Adrenal gland (tissue), 12 donors: ENCODE data around the gene LBH. TPM values are rescaled to one million over a fixed set of nuclear protein-coding genes. Genes with fewer than 3 reads are reported as not detected.

Experiments used
- DNase-seq, 7 donors: peaks; one replicate each; pipeline ENCODE4 v3.0.0-alpha.2; 2019 to 2020
- H3K27ac ChIP-seq, 5 donors: fragments of 200-600 bp; sonication (generic) in 4 of 5; 1 replicate in 3 of 5; 2 replicates in 2 of 5; pipeline versions ENCODE4 v1.5.1 to v1.8.0; 2016 to 2020; ENCODE audit warnings: mild to moderate bottlenecking in 1 of 5
- H3K27me3 ChIP-seq: fragments of 200-600 bp; 2 replicates; pipeline ENCODE4 v1.8.0; 2021
- H3K36me3 ChIP-seq, 2 donors: fragments of 200-600 bp; replicated peaks in 1 of 2; 1 replicate in 1 of 2; 2 replicates in 1 of 2; pipeline versions ENCODE4 v1.5.1 to v1.8.0; 2018 to 2022
- H3K4me1 ChIP-seq, 2 donors: fragments of 200-600 bp; replicated peaks in 1 of 2; 1 replicate in 1 of 2; 2 replicates in 1 of 2; pipeline versions ENCODE4 v1.5.1 to v1.8.0; 2018 to 2021
- H3K4me3 ChIP-seq, 4 donors: fragments of 200-600 bp; sonication (generic) in 3 of 4; one replicate each; pipeline ENCODE4 v1.5.1; 2016 to 2018
- H3K9me3 ChIP-seq, 3 donors: fragments of 200-600 bp; sonication (generic) in 1 of 3; replicated peaks in 1 of 3; 1 replicate in 2 of 3; 2 replicates in 1 of 3; pipeline versions ENCODE4 v1.5.1 to v1.8.0; 2016 to 2021
- CTCF ChIP-seq, 6 experiments: fragments of 450-650 bp in 4 of 6; fragments of 200-600 bp in 2 of 6; sonication (generic) in 1 of 6; IDR thresholded peaks; 1 replicate in 5 of 6; 2 replicates in 1 of 6; pipeline versions ENCODE4 v1.5.1 to v1.8.0; 2016 to 2021; ENCODE audit warnings: antibody characterized with exemption in 6 of 6, mild to moderate bottlenecking in 2 of 6, moderate library complexity in 1 of 6
- POLR2A ChIP-seq, 2 donors: fragments of 450-650 bp; IDR thresholded peaks; one replicate each; pipeline ENCODE4 v1.6.1; 2017; ENCODE audit warnings: antibody characterized with exemption in 2 of 2, mild to moderate bottlenecking in 2 of 2, moderate library complexity in 1 of 2
- WGBS, 4 donors: extraction: QIAGEN DNeasy Blood & Tissue Kit in 2 of 4; methylation state at CpG; one replicate each; pipeline versions ENCODE4 v1.1.5 to v1.1.7; 2013 to 2017; 5-methylcytosine and 5-hydroxymethylcytosine counted together
- intact Hi-C, 2 donors: fragments of 100-400 bp; cut with DNase I; formaldehyde crosslinking; loops; one replicate each; pipeline versions ENCODE4 v1.14.1 to v1.15.0; 2022 to 2023
- polyA plus RNA-seq, 3 donors: library from polyadenylated mRNA; stranded (reverse); fragments of 200-250 nt in 2 of 3; fragments of 350-450 nt in 1 of 3; fragmentation: Illumina TruSeq in 1 of 3; extraction: RNeasy Lipid Tissue Mini Kit (QIAGEN cat#74804) in 1 of 3; gene quantifications; one replicate each; pipeline ENCODE4 v1.2.3, GENCODE V29; 2013 to 2014
- total RNA-seq, 9 donors: library from RNA; depleted of rRNA in 4 of 9; stranded (reverse); fragments of >200 nt in 4 of 9; fragments of 120-200 nt in 1 of 9; fragmentation: NEBNext Ultra II Directional in 1 of 9; extraction: Animal tissue kit (Norgen Biotek cat#: 25700) in 1 of 9; gene quantifications; one replicate each; pipeline versions ENCODE4 v1.1.0 to v1.2.4, GENCODE V29; 2013 to 2023
- donor health status: healthy with polysubstance abuse.
- donor health status: Bipolar disorder and iron deficiency.
- donor health status: DM: yes; HTN: yes; CAD: no.
- donor health status: DM: no; HTN: no; CAD: no.
- donor health status: DM: no; HTN: no; CAD: no.
- donor health status: DM: yes; HTN: yes; CAD: no.

Gene LBH
- total and polyA plus RNA-seq, 12 donors: 7.6 to 76.4 (median 11.4) TPM

- Histone ChIP-seq H3K36me3 (no peaks in the 10 kb centered on the region), H3K4me1 (peaks cover 0 to 1% of the 10 kb centered on the region in 2 donors), H3K9me3 (no peaks in the 10 kb centered on the region), H3K4me3 (no peak overlapping the region), H3K27me3 (no peaks in the 10 kb centered on the region), H3K27ac (no peak overlapping the region)
- TF ChIP-seq POLR2A (IDR thresholded peaks at IDR 0.05): no peak
- TF ChIP-seq CTCF (IDR thresholded peaks at IDR 0.05): no peak
- intact Hi-C loops: no loop called here
- 67 to 91% (median 75%) methylated on average over 1 of the region's 1 CpG for WGBS, 4 donors
- DNase-seq: no peak
Observed at GRCh38 chr2:30278419-30278818, 47.1 kb downstream of the LBH start.

GRCh38 chr2:30280596-30281434 is 49.5 kb downstream of the LBH start:
- no peak overlapping the region for H3K4me3 ChIP-seq
- no peaks in the 10 kb centered on the region for H3K27me3 ChIP-seq
- TF ChIP-seq POLR2A (IDR thresholded peaks at IDR 0.05): no peak
- TF ChIP-seq CTCF (IDR thresholded peaks at IDR 0.05): no peak
- intact Hi-C loops: no loop called here
- H3K27ac ChIP-seq: no peak overlapping the region
- H3K4me1 ChIP-seq: no peaks in the 10 kb centered on the region
- WGBS, 4 donors: 83 to 90% (median 84%) methylated on average over 8 of the region's 8 CpGs
- no peaks in the 10 kb centered on the region for H3K36me3 ChIP-seq
- no peak for DNase-seq
- H3K9me3 ChIP-seq: no peaks in the 10 kb centered on the region

GRCh38 chr2:30282081-30282480 is 50.7 kb downstream of the LBH start:
- Histone ChIP-seq H3K4me1 (no peaks in the 10 kb centered on the region), H3K9me3 (no peaks in the 10 kb centered on the region), H3K36me3 (no peaks in the 10 kb centered on the region), H3K27ac (no peak overlapping the region), H3K4me3 (no peak overlapping the region), H3K27me3 (no peaks in the 10 kb centered on the region)
- TF ChIP-seq POLR2A (IDR thresholded peaks at IDR 0.05): no peak
- DNase-seq: no peak
- intact Hi-C loops: no loop called here
- 81 to 97% (median 88%) methylated on average over 2 to 6 of the region's 6 CpGs for WGBS, 4 donors

- Histone ChIP-seq H3K36me3 (no peaks in the 10 kb centered on the region), H3K9me3 (no peaks in the 10 kb centered on the region), H3K4me1 (no peaks in the 10 kb centered on the region), H3K4me3 (no peak overlapping the region), H3K27me3 (no peaks in the 10 kb centered on the region), H3K27ac (no peak overlapping the region)
- 91 to 94% (median 93%) methylated on average over 4 of the region's 4 CpGs for WGBS, 4 donors
- DNase-seq: no peak
- TF ChIP-seq POLR2A (IDR thresholded peaks at IDR 0.05): no peak
- no peak for TF ChIP-seq CTCF (IDR thresholded peaks at IDR 0.05)
- intact Hi-C loops: no loop called here
Observed at GRCh38 chr2:30282721-30283120, 51.4 kb downstream of the LBH start.
